ENCODE data around the gene PRCD.

GRCh38 chr17:76579281-76579680, 39.4 kb downstream of the PRCD start:
- TF ChIP-seq CTCF (IDR thresholded peaks at IDR 0.05) (no peak), POLR2A (IDR thresholded peaks at IDR 0.05) (no peak), POLR2AphosphoS5 (IDR thresholded peaks at IDR 0.05) (no peak), EP300 (IDR thresholded peaks at IDR 0.05) (no peak)

Measured in stomach (tissue), 4 donors.